Keratinocyte (primary cell): ENCODE measurements around the gene SSX2IP. TPM values are rescaled to one million over a fixed set of nuclear protein-coding genes. Genes with fewer than 3 reads are reported as not detected.

ENCODE experiments used
- DNase-seq: peaks from one replicate; pipeline ENCODE4 v3.0.0-alpha.2; 2011; ENCODE audit warnings: low read depth, missing footprints, low spot score
- FAIRE-seq: peaks from 2 replicates; lab custom pipeline; 2011; peaks lifted over from hg19 to GRCh38; lab: Jason Lieb, UNC
- H2AFZ ChIP-seq: 2 replicates; pipeline ENCODE4 v1.6.0; 2012; ENCODE audit warnings: low read length, control low read depth, inconsistent platforms; ENCODE audit not compliant: control insufficient read depth
- H3K27ac ChIP-seq: 2 replicates; pipeline ENCODE4 v1.5.1; 2011; ENCODE audit warnings: low read length; ENCODE audit not compliant: control insufficient read depth, insufficient read depth
- H3K27me3 ChIP-seq: 3 replicates; pipeline ENCODE4 v1.6.0; 2011; ENCODE audit warnings: low read length; ENCODE audit not compliant: control insufficient read depth, insufficient read depth; ENCODE audit errors: extremely low read depth
- H3K36me3 ChIP-seq, 2 experiments: 2 replicates in 1 of 2; 3 replicates in 1 of 2; pipeline ENCODE4 v1.5.1; 2011; ENCODE audit warnings: low read length in 2 of 2, mild to moderate bottlenecking in 1 of 2; ENCODE audit not compliant: control insufficient read depth in 2 of 2, insufficient read depth in 2 of 2; ENCODE audit errors: extremely low read depth in 1 of 2
- H3K4me1 ChIP-seq: 3 replicates; pipeline ENCODE4 v1.5.1; 2011; ENCODE audit warnings: low read length; ENCODE audit not compliant: control insufficient read depth, insufficient read depth; ENCODE audit errors: extremely low read depth
- H3K4me2 ChIP-seq: 3 replicates; pipeline ENCODE4 v1.6.0; 2011; ENCODE audit warnings: low read depth, low read length; ENCODE audit not compliant: control insufficient read depth, insufficient read depth; ENCODE audit errors: extremely low read depth
- H3K4me3 ChIP-seq, 3 experiments: fragments of 200-600 bp in 1 of 3; sonication (generic) in 1 of 3; 2 replicates in 2 of 3; 3 replicates in 1 of 3; pipeline ENCODE4 v1.5.1; 2011 to 2016; ENCODE audit warnings: low read length in 3 of 3, mild to moderate bottlenecking in 3 of 3, control low read depth in 2 of 3, inconsistent platforms in 1 of 3, low read depth in 1 of 3, mixed read lengths in 1 of 3, mixed run types in 1 of 3, moderate library complexity in 1 of 3; ENCODE audit not compliant: control insufficient read depth in 2 of 3, insufficient read depth in 2 of 3; ENCODE audit errors: extremely low read depth in 1 of 3
- H3K79me2 ChIP-seq: 2 replicates; pipeline ENCODE4 v1.6.0; 2012; ENCODE audit warnings: low read length; ENCODE audit not compliant: control insufficient read depth, insufficient read depth
- H3K9ac ChIP-seq: 3 replicates; pipeline ENCODE4 v1.6.0; 2011; ENCODE audit warnings: low read length; ENCODE audit not compliant: control insufficient read depth, insufficient read depth; ENCODE audit errors: extremely low read depth
- H3K9me1 ChIP-seq: 3 replicates; pipeline ENCODE4 v1.6.0; 2011; ENCODE audit warnings: low read length; ENCODE audit not compliant: control insufficient read depth, insufficient read depth; ENCODE audit errors: extremely low read depth
- H3K9me3 ChIP-seq: 2 replicates; pipeline ENCODE4 v1.5.1; 2012; ENCODE audit warnings: low read depth, low read length; ENCODE audit not compliant: control insufficient read depth
- H4K20me1 ChIP-seq: 3 replicates; pipeline ENCODE4 v1.6.0; 2011; ENCODE audit warnings: low read length; ENCODE audit not compliant: control insufficient read depth, insufficient read depth; ENCODE audit errors: extremely low read depth
- CTCF ChIP-seq, 3 experiments: IDR thresholded peaks in 1 of 3; conservative IDR thresholded peaks in 1 of 3; optimal IDR thresholded peaks in 1 of 3; 2 replicates in 2 of 3; 3 replicates in 1 of 3; pipeline versions ENCODE3 to v1.5.1; 2011; ENCODE audit warnings: low read length in 3 of 3, mild to moderate bottlenecking in 3 of 3, moderate library complexity in 2 of 3, control low read depth in 1 of 3, inconsistent platforms in 1 of 3; ENCODE audit not compliant: insufficient read depth in 2 of 3; ENCODE audit errors: extremely low read depth in 1 of 3
- EZH2 ChIP-seq: IDR thresholded peaks from one replicate; pipeline ENCODE4 v1.6.1; 2012; ENCODE audit warnings: inconsistent platforms, mild to moderate bottlenecking, low read length, moderate library complexity
- dilution Hi-C: fragments of 300-500 bp; cut with MboI; formaldehyde crosslinking; loops from one replicate; pipeline ENCODE4 v1.7.0; 2020; ENCODE audit warnings: low sequenced_read_pairs; ENCODE audit not compliant: extremely low pct_ligation_motif_present
- polyA minus RNA-seq, 3 experiments: library from RNA; depleted of rRNA, polyadenylated mRNA; stranded (reverse); fragments of >200 nt; gene quantifications; 1 replicate in 1 of 3; 2 replicates in 1 of 3; 3 replicates in 1 of 3; pipeline ENCODE4 v1.2.3, GENCODE V29; 2011
- polyA plus RNA-seq, 5 experiments: library from polyadenylated mRNA; depleted of rRNA in 3 of 5; stranded (reverse) in 3 of 5; stranded (forward) in 1 of 5; unstranded in 1 of 5; fragments of >200 nt; gene quantifications; 1 replicate in 1 of 5; 2 replicates in 3 of 5; 3 replicates in 1 of 5; pipeline versions ENCODE4 v1.2.1 to v1.2.3, GENCODE V29; 2011 to 2012; ENCODE audit warnings: missing spikeins in 2 of 5, low read depth in 1 of 5, low replicate concordance in 1 of 5

SSX2IP gene
- 5.1 to 13.0 TPM (median 7.2 TPM) in 3 replicates for polyA plus RNA-seq
- 9.2 TPM for polyA plus RNA-seq (2011; ENCODE audit: low read depth)
- polyA plus RNA-seq (2011; cell fraction: cytosol; rRNA removed): 6.0 and 9.9 TPM in 2 replicates
- 7.4 and 8.9 TPM in 2 replicates for polyA plus RNA-seq (2011; cell fraction: nucleus; rRNA removed)
- polyA plus RNA-seq (2012; ENCODE audit: low replicate concordance): 3.7 and 9.3 TPM in 2 replicates
- 3.7 to 10.0 TPM (median 5.2 TPM) in 3 replicates for polyA minus RNA-seq
- 13.8 TPM for polyA minus RNA-seq (2011; cell fraction: cytosol; rRNA and poly(A)+ RNA removed)
- polyA minus RNA-seq (2011; cell fraction: nucleus; rRNA and poly(A)+ RNA removed): 3.5 and 9.0 TPM in 2 replicates

- H3K79me2 ChIP-seq: peaks cover 16% of the 10 kb centered on the region
- DNase-seq (peak; percentile 67), FAIRE-seq (no peak)
- H3K36me3 ChIP-seq: no peaks in the 10 kb centered on the region
- H3K9me3 ChIP-seq: no peaks in the 10 kb centered on the region
- H3K4me2 ChIP-seq: peak within 1 kb of the TSS; percentile 99
- dilution Hi-C loops: no loop called here
- peaks cover 27% of the 10 kb centered on the region for H3K4me1 ChIP-seq
- H4K20me1 ChIP-seq: no peaks in the 10 kb centered on the region
- peak within 1 kb of the TSS; percentile 71 to 90 (median 86) for H3K4me3 ChIP-seq
- no peaks in the 10 kb centered on the region for H3K9me1 ChIP-seq
- H2AFZ ChIP-seq: peak within 1 kb of the TSS; percentile 94
- TF ChIP-seq EZH2 (no peak), CTCF (optimal IDR thresholded peaks at IDR 0.05 in 1 of 3, IDR thresholded peaks at IDR 0.05 in 1 of 3, conservative IDR thresholded peaks at IDR 0.05 in 1 of 3; ENCODE audit: extremely low read depth in 1 of 3, insufficient read depth in 2 of 3, low read length in 3 of 3) (no peak)
- H3K27ac ChIP-seq: peak within 1 kb of the TSS; percentile 58
- peak within 1 kb of the TSS; percentile 69 for H3K9ac ChIP-seq
- H3K27me3 ChIP-seq: no peaks in the 10 kb centered on the region
Observed at GRCh38 chr1:84690397-84691121, at the start of gene SSX2IP. Gene SSX2IP, minus strand, starts transcription at chr1:84690461. Its CDS starts 19,242 bp downstream, at chr1:84671219.

- Histone ChIP-seq H2AFZ (no peak overlapping the region), H3K36me3 (no peaks in the 10 kb centered on the region), H3K4me1 (no peaks in the 10 kb centered on the region), H3K4me2 (no peak overlapping the region), H3K27me3 (no peaks in the 10 kb centered on the region), H3K9ac (no peak overlapping the region), H3K9me1 (no peaks in the 10 kb centered on the region), H3K79me2 (no peaks in the 10 kb centered on the region), H3K4me3 (no peak overlapping the region), H3K27ac (no peak overlapping the region), H4K20me1 (no peaks in the 10 kb centered on the region), H3K9me3 (no peaks in the 10 kb centered on the region)
- DNase-seq (no peak), FAIRE-seq (no peak)
- TF ChIP-seq EZH2 (no peak), CTCF (optimal IDR thresholded peaks at IDR 0.05 in 1 of 3, IDR thresholded peaks at IDR 0.05 in 1 of 3, conservative IDR thresholded peaks at IDR 0.05 in 1 of 3; ENCODE audit: extremely low read depth in 1 of 3, insufficient read depth in 2 of 3, low read length in 3 of 3) (no peak)
- dilution Hi-C loops: no loop called here
Observed at GRCh38 chr1:84738237-84738636, 48.0 kb upstream of the SSX2IP start.
